K562 (cell line): ENCODE results near the gene MADCAM1. TPM values are rescaled to one million over a fixed set of nuclear protein-coding genes. Genes with fewer than 3 reads are reported as not detected.

Experiments
- EGR1 ChIP-seq: fragments of 450-650 bp; conservative IDR thresholded peaks from 2 replicates; pipeline ENCODE4 v1.6.1; 2017; ENCODE audit warnings: mild to moderate bottlenecking
- HDGF ChIP-seq: fragments of 450-650 bp; IDR thresholded peaks from 2 replicates; pipeline ENCODE4 v1.6.1; 2016
- JUN ChIP-seq, 2 experiments: sonication (generic) in 1 of 2; formaldehyde crosslinking in 1 of 2; IDR thresholded peaks; 2 replicates each; pipeline versions ENCODE4 v1.6.1 to v1.8.0; 2012 to 2022; ENCODE audit warnings: borderline replicate concordance in 2 of 2, mild to moderate bottlenecking in 2 of 2, improper control_type of control experiment in 1 of 2, low read depth in 1 of 2, low read length in 1 of 2, missing genetic modification reagents in 1 of 2
- PHB ChIP-seq: fragments of 250-450 bp; sonication (Bioruptor Pico); IDR thresholded peaks from 2 replicates; pipeline ENCODE4 v1.5.0; 2021
- RBM14 ChIP-seq: fragments of 200-400 bp; formaldehyde crosslinking; IDR thresholded peaks from 2 replicates; pipeline ENCODE4 v1.6.1; 2018; ENCODE audit warnings: low read depth, mild to moderate bottlenecking, low read length, moderate library complexity, borderline replicate concordance; ENCODE audit not compliant: insufficient read depth
- RCOR1 ChIP-seq, 2 experiments: IDR thresholded peaks; 2 replicates each; pipeline ENCODE4 v1.6.1; 2012; ENCODE audit warnings: low read depth in 2 of 2, low read length in 2 of 2, borderline replicate concordance in 1 of 2, improper control_type of control experiment in 1 of 2
- SMAD4 ChIP-seq: fragments of 250-450 bp; sonication (Bioruptor Pico); conservative IDR thresholded peaks from 2 replicates; pipeline ENCODE4 v1.8.0; 2021; ENCODE audit warnings: inconsistent platforms, mild to moderate bottlenecking, moderate library complexity
- ZFP1 ChIP-seq: fragments of 450-650 bp; formaldehyde crosslinking; IDR thresholded peaks from 2 replicates; pipeline ENCODE4 v1.4.0; 2020; ENCODE audit warnings: mild to moderate bottlenecking, mixed read lengths
- ZNF282 ChIP-seq: sonication (generic); formaldehyde crosslinking; IDR thresholded peaks from 2 replicates; pipeline ENCODE4 v1.8.1; 2023; ENCODE audit warnings: missing genetic modification reagents
- polyA plus RNA-seq, 8 experiments: library from polyadenylated mRNA; depleted of rRNA in 4 of 8; stranded (reverse) in 5 of 8; unstranded in 3 of 8; fragments of >200 nt; fragmentation: Nextera tagmentation in 2 of 8; fragmentation: Illumina TruSeq in 1 of 8; extraction: Ambion mirVana in 2 of 8; extraction: Trizol in 1 of 8; gene quantifications; 2 replicates each; pipeline versions ENCODE4 v1.2.1 to v1.2.3, GENCODE V29; 2011 to 2014; ENCODE audit warnings: inconsistent platforms in 1 of 8, missing spikeins in 1 of 8
- total RNA-seq, 7 experiments: library from RNA; depleted of rRNA in 6 of 7; stranded (reverse); fragments of >200 nt in 6 of 7; fragmentation: Illumina TruSeq in 2 of 7; extraction: Trizol in 2 of 7; gene quantifications; 2 replicates each; pipeline versions ENCODE4 v1.2.1 to v1.2.3, GENCODE V29; 2011 to 2021; ENCODE audit warnings: low replicate concordance in 1 of 7
- TF ChIP-seq, protein P1 (sequence below): fragments of 200-800 bp; sonication (Bioruptor generic); IDR thresholded peaks from 2 replicates; pipeline ENCODE4 v1.6.1; 2017; ENCODE audit warnings: missing genetic modification characterization, missing compliant biosample characterization
- TF ChIP-seq, protein P2 (sequence below): fragments of 450-650 bp; IDR thresholded peaks from 2 replicates; pipeline ENCODE4 v1.6.1; 2016; ENCODE audit warnings: mild to moderate bottlenecking, moderate library complexity

Gene MADCAM1
- total and polyA plus RNA-seq, 9 of the 15 experiments (the other 6 are each of a cell fraction or from before 2014, with no cell fraction given), result 0.09 to 0.36 (median 0.09) TPM; not detected in 6

DNA sequence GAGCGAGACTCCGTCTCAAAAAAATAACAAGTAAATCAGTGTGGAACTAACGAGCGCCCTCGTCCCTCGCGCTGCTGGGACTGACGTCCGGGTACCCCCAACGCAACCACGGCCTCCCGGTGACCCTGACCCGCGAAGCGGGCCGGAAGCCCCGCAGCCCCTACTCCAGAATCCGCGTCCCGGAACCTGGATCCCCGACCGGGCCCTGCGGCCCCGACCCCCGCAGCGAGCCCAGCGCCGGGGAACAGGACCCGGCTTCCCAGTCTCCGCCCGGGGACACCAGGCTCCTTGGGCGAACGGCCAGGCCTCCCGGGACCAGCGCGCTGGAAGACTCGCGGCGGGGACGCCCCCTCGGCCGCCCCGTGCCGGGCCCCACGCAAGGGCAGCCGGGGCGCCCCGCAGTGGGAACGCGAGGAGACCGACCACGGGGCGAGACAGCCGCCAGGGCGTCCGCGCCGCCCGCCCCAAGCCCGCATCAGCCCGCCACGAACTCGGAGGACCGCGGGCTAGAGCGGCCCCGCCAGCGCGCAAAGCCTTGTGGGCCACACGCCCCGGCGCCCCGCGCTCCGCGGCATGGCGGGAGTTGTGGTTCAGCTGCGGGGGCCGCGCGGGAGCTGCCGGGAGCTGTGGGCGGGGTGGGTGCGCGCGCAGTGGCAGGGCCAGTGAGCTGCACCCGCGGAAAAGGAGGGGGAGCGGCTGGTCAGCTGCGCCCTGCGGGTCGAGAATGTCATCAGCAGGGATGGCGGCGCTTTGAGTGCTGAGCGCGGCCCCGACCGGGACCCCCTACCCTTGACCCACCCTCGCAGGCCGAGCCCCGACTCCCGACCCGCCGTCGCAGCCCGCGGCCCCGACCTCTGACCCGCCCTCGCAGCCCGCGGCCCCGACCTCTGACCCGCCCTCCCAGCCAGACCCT lies 7.5 kb upstream of the MADCAM1 start (continued):
- TF ChIP-seq EGR1 (peak; percentile 69), RBM14 (0 out of 2 replicates have a peak, but pooled peaks have one; percentile 75), ZFP1 (CRISPR knock-in tag) (no peak), HDGF (no peak), PHB (CRISPR knock-in tag) (no peak), SMAD4 (CRISPR knock-in tag) (peak; percentile 73), JUN (IDR thresholded peaks at IDR 0.05; ENCODE audit: borderline replicate concordance, low read depth, low read length) (peak; percentile 66), JUN (CRISPR knock-in tag; IDR thresholded peaks at IDR 0.05; ENCODE audit: borderline replicate concordance) (no peak), ZNF282 (CRISPR knock-in tag) (peak; percentile 15; the same call in 1 of the 2 replicates), RCOR1 (IDR thresholded peaks at IDR 0.05; ENCODE audit: borderline replicate concordance in 1 of 2, low read depth in 2 of 2, low read length in 2 of 2) (0 out of 4 replicates have a peak, but pooled peaks of 1 of the 2 experiments have one; percentile 4)
- TF ChIP-seq, protein P1, sequence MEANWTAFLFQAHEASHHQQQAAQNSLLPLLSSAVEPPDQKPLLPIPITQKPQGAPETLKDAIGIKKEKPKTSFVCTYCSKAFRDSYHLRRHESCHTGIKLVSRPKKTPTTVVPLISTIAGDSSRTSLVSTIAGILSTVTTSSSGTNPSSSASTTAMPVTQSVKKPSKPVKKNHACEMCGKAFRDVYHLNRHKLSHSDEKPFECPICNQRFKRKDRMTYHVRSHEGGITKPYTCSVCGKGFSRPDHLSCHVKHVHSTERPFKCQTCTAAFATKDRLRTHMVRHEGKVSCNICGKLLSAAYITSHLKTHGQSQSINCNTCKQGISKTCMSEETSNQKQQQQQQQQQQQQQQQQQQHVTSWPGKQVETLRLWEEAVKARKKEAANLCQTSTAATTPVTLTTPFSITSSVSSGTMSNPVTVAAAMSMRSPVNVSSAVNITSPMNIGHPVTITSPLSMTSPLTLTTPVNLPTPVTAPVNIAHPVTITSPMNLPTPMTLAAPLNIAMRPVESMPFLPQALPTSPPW, result peak; percentile 96
- TF ChIP-seq, protein P2, sequence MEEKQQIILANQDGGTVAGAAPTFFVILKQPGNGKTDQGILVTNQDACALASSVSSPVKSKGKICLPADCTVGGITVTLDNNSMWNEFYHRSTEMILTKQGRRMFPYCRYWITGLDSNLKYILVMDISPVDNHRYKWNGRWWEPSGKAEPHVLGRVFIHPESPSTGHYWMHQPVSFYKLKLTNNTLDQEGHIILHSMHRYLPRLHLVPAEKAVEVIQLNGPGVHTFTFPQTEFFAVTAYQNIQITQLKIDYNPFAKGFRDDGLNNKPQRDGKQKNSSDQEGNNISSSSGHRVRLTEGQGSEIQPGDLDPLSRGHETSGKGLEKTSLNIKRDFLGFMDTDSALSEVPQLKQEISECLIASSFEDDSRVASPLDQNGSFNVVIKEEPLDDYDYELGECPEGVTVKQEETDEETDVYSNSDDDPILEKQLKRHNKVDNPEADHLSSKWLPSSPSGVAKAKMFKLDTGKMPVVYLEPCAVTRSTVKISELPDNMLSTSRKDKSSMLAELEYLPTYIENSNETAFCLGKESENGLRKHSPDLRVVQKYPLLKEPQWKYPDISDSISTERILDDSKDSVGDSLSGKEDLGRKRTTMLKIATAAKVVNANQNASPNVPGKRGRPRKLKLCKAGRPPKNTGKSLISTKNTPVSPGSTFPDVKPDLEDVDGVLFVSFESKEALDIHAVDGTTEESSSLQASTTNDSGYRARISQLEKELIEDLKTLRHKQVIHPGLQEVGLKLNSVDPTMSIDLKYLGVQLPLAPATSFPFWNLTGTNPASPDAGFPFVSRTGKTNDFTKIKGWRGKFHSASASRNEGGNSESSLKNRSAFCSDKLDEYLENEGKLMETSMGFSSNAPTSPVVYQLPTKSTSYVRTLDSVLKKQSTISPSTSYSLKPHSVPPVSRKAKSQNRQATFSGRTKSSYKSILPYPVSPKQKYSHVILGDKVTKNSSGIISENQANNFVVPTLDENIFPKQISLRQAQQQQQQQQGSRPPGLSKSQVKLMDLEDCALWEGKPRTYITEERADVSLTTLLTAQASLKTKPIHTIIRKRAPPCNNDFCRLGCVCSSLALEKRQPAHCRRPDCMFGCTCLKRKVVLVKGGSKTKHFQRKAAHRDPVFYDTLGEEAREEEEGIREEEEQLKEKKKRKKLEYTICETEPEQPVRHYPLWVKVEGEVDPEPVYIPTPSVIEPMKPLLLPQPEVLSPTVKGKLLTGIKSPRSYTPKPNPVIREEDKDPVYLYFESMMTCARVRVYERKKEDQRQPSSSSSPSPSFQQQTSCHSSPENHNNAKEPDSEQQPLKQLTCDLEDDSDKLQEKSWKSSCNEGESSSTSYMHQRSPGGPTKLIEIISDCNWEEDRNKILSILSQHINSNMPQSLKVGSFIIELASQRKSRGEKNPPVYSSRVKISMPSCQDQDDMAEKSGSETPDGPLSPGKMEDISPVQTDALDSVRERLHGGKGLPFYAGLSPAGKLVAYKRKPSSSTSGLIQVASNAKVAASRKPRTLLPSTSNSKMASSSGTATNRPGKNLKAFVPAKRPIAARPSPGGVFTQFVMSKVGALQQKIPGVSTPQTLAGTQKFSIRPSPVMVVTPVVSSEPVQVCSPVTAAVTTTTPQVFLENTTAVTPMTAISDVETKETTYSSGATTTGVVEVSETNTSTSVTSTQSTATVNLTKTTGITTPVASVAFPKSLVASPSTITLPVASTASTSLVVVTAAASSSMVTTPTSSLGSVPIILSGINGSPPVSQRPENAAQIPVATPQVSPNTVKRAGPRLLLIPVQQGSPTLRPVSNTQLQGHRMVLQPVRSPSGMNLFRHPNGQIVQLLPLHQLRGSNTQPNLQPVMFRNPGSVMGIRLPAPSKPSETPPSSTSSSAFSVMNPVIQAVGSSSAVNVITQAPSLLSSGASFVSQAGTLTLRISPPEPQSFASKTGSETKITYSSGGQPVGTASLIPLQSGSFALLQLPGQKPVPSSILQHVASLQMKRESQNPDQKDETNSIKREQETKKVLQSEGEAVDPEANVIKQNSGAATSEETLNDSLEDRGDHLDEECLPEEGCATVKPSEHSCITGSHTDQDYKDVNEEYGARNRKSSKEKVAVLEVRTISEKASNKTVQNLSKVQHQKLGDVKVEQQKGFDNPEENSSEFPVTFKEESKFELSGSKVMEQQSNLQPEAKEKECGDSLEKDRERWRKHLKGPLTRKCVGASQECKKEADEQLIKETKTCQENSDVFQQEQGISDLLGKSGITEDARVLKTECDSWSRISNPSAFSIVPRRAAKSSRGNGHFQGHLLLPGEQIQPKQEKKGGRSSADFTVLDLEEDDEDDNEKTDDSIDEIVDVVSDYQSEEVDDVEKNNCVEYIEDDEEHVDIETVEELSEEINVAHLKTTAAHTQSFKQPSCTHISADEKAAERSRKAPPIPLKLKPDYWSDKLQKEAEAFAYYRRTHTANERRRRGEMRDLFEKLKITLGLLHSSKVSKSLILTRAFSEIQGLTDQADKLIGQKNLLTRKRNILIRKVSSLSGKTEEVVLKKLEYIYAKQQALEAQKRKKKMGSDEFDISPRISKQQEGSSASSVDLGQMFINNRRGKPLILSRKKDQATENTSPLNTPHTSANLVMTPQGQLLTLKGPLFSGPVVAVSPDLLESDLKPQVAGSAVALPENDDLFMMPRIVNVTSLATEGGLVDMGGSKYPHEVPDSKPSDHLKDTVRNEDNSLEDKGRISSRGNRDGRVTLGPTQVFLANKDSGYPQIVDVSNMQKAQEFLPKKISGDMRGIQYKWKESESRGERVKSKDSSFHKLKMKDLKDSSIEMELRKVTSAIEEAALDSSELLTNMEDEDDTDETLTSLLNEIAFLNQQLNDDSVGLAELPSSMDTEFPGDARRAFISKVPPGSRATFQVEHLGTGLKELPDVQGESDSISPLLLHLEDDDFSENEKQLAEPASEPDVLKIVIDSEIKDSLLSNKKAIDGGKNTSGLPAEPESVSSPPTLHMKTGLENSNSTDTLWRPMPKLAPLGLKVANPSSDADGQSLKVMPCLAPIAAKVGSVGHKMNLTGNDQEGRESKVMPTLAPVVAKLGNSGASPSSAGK, result no peak
